Neural progenitor cell (in vitro differentiated cells): ENCODE data around the gene DGKE. TPM values are rescaled to one million over a fixed set of nuclear protein-coding genes. Genes with fewer than 3 reads are reported as not detected.

Experiments used
- DNase-seq: peaks from one replicate; pipeline ENCODE4 v3.0.0-alpha.2; 2016; ENCODE audit warnings: low spot score
- H2AFZ ChIP-seq: fragments of 200-600 bp; sonication (generic); replicated peaks from 2 replicates; pipeline ENCODE4 v1.6.1; 2016; ENCODE audit warnings: antibody characterized with exemption
- H3F3A ChIP-seq: fragments of 200-600 bp; sonication (generic); 2 replicates; pipeline ENCODE4 v1.6.1; 2016; ENCODE audit warnings: antibody characterized with exemption, low read depth
- H3K27ac ChIP-seq: fragments of 200-600 bp; sonication (generic); 2 replicates; pipeline ENCODE4 v1.5.1; 2016; ENCODE audit warnings: mild to moderate bottlenecking
- H3K27me3 ChIP-seq: fragments of 200-600 bp; sonication (generic); 2 replicates; pipeline ENCODE4 v1.6.1; 2016; ENCODE audit warnings: mild to moderate bottlenecking, moderate library complexity
- H3K36me3 ChIP-seq: fragments of 200-600 bp; sonication (generic); 2 replicates; pipeline ENCODE4 v1.5.1; 2016
- H3K4me1 ChIP-seq: fragments of 200-600 bp; sonication (generic); 2 replicates; pipeline ENCODE4 v1.6.1; 2016; ENCODE audit warnings: mixed run types
- H3K4me2 ChIP-seq: fragments of 200-600 bp; sonication (generic); 2 replicates; pipeline ENCODE4 v1.6.1; 2016
- H3K4me3 ChIP-seq: fragments of 200-600 bp; sonication (generic); 2 replicates; pipeline ENCODE4 v1.5.1; 2016
- H3K79me2 ChIP-seq: fragments of 200-600 bp; sonication (generic); 2 replicates; pipeline ENCODE4 v1.6.1; 2016; ENCODE audit warnings: low read depth
- H3K9ac ChIP-seq: fragments of 200-600 bp; sonication (generic); 2 replicates; pipeline ENCODE4 v1.6.1; 2016
- H3K9me3 ChIP-seq: fragments of 200-600 bp; sonication (generic); 2 replicates; pipeline ENCODE4 v1.5.1; 2016; ENCODE audit warnings: low read depth
- H4K20me1 ChIP-seq: fragments of 200-600 bp; sonication (generic); 2 replicates; pipeline ENCODE4 v1.6.1; 2016; ENCODE audit warnings: low read depth
- H3K27ac Mint-ChIP-seq: 3 replicates; pipeline ENCODE4 v1.8.0; 2021; ENCODE audit warnings: mixed read lengths
- H3K27me3 Mint-ChIP-seq: 2 replicates; pipeline ENCODE4 v1.8.0; 2022; ENCODE audit warnings: low read depth, mild to moderate bottlenecking, inconsistent platforms, moderate library complexity, mixed read lengths; ENCODE audit not compliant: insufficient read depth
- H3K36me3 Mint-ChIP-seq: 3 replicates; pipeline ENCODE4 v1.8.0; 2021; ENCODE audit warnings: mixed read lengths
- H3K4me1 Mint-ChIP-seq: 3 replicates; pipeline ENCODE4 v1.8.0; 2021; ENCODE audit warnings: mixed read lengths
- H3K4me3 Mint-ChIP-seq: 3 replicates; pipeline ENCODE4 v1.8.0; 2021; ENCODE audit warnings: mild to moderate bottlenecking, moderate library complexity, mixed read lengths
- H3K9me3 Mint-ChIP-seq: 3 replicates; pipeline ENCODE4 v1.8.0; 2020; ENCODE audit warnings: mixed read lengths
- EZH2 ChIP-seq: fragments of 200-600 bp; sonication (generic); IDR thresholded peaks from 2 replicates; pipeline ENCODE4 v1.6.1; 2017; ENCODE audit warnings: antibody characterized with exemption, mild to moderate bottlenecking, moderate library complexity
- EZH2phosphoT487 ChIP-seq: fragments of 200-600 bp; sonication (generic); IDR thresholded peaks from 2 replicates; pipeline ENCODE4 v1.6.1; 2017; ENCODE audit warnings: antibody characterized with exemption
- total RNA-seq: library from RNA; depleted of rRNA; stranded (reverse); fragments of >200 nt; gene quantifications from 2 replicates; pipeline ENCODE4 v1.2.3, GENCODE V29; 2015; ENCODE audit warnings: low replicate concordance
- TF ChIP-seq, protein P1 (sequence below): fragments of 200-600 bp; sonication (generic); IDR thresholded peaks from 2 replicates; pipeline ENCODE4 v1.5.1; 2017; ENCODE audit warnings: antibody characterized with exemption, mild to moderate bottlenecking

DGKE gene
- total RNA-seq, 1 donor from 2014 or later, result 7.5 TPM

DNA sequence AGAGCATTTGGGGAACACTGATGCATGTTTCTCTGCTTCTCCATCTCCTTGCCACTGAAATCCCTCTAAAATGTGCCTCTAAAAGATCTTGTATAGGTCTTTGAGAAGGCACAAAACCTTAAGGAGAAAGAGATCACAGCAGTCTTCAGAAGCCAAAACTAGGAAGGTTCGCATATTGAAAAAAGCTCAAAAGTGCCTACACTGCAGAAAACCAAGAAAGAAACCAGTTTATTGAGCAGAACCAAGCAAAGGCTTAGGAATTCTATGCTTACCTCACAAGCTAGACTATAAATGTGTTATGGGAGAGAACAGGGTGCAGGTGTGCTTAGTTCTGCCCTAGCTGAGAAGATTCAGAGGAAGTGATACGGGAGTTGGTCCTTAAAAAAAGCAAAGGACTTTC is 16.6 kb downstream of the DGKE start:
- Histone ChIP-seq H2AFZ (no peak overlapping the region), H3K9me3 (no peaks in the 10 kb centered on the region), H4K20me1 (no peaks in the 10 kb centered on the region), H3K27ac (no peak overlapping the region), H3K79me2 (no peaks in the 10 kb centered on the region), H3K4me1 (no peaks in the 10 kb centered on the region), H3K27me3 (no peaks in the 10 kb centered on the region), H3F3A (no peaks in the 10 kb centered on the region), H3K4me3 (no peak overlapping the region), H3K36me3 (no peaks in the 10 kb centered on the region), H3K9ac (no peak overlapping the region), H3K4me2 (no peak overlapping the region)
- no peak overlapping the region for H3K4me3 Mint-ChIP-seq
- H3K36me3 Mint-ChIP-seq, result peaks cover 6% of the 10 kb centered on the region
- no peaks in the 10 kb centered on the region for H3K27me3 Mint-ChIP-seq
- H3K4me1 Mint-ChIP-seq, result no peaks in the 10 kb centered on the region
- H3K9me3 Mint-ChIP-seq, result no peaks in the 10 kb centered on the region
- no peak overlapping the region for H3K27ac Mint-ChIP-seq
- DNase-seq, result no peak
- TF ChIP-seq EZH2phosphoT487 (no peak), EZH2 (no peak)
- TF ChIP-seq, protein P1, sequence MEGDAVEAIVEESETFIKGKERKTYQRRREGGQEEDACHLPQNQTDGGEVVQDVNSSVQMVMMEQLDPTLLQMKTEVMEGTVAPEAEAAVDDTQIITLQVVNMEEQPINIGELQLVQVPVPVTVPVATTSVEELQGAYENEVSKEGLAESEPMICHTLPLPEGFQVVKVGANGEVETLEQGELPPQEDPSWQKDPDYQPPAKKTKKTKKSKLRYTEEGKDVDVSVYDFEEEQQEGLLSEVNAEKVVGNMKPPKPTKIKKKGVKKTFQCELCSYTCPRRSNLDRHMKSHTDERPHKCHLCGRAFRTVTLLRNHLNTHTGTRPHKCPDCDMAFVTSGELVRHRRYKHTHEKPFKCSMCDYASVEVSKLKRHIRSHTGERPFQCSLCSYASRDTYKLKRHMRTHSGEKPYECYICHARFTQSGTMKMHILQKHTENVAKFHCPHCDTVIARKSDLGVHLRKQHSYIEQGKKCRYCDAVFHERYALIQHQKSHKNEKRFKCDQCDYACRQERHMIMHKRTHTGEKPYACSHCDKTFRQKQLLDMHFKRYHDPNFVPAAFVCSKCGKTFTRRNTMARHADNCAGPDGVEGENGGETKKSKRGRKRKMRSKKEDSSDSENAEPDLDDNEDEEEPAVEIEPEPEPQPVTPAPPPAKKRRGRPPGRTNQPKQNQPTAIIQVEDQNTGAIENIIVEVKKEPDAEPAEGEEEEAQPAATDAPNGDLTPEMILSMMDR, result no peak

DNA sequence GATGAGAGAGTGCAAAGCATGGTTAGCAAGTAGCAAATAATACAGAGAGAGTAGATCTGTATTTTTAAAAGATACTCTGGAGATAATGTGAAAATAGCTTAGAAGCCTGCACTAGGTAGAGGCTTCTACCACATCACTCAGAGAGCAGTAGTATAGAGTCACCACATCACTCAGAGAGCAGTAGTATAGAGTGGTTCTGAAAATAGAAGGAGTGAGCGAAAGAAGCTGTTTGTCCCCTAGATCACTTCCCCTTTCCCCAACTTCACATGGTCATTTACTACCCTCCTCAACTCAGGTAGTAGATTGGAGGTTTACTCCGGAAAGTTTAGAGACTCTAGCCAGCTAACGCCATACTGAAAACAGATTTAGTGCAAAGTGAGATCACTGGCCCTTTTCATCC is 17.1 kb downstream of the DGKE start:
- Histone ChIP-seq H3K9me3 (no peaks in the 10 kb centered on the region), H3K27ac (no peak overlapping the region), H3K79me2 (no peaks in the 10 kb centered on the region), H3K4me3 (no peak overlapping the region), H3K4me1 (no peaks in the 10 kb centered on the region), H3K27me3 (no peaks in the 10 kb centered on the region), H3K36me3 (no peaks in the 10 kb centered on the region), H3F3A (no peaks in the 10 kb centered on the region), H2AFZ (no peak overlapping the region), H3K9ac (no peak overlapping the region), H3K4me2 (no peak overlapping the region), H4K20me1 (no peaks in the 10 kb centered on the region)
- DNase-seq, result no peak
- H3K9me3 Mint-ChIP-seq, result no peaks in the 10 kb centered on the region
- H3K4me3 Mint-ChIP-seq, result no peak overlapping the region
- TF ChIP-seq EZH2 (no peak), EZH2phosphoT487 (no peak)
- TF ChIP-seq, protein P1, result no peak
- no peaks in the 10 kb centered on the region for H3K4me1 Mint-ChIP-seq
- H3K27me3 Mint-ChIP-seq, result no peaks in the 10 kb centered on the region
- no peak overlapping the region for H3K27ac Mint-ChIP-seq
- peaks cover 6% of the 10 kb centered on the region for H3K36me3 Mint-ChIP-seq

DNA sequence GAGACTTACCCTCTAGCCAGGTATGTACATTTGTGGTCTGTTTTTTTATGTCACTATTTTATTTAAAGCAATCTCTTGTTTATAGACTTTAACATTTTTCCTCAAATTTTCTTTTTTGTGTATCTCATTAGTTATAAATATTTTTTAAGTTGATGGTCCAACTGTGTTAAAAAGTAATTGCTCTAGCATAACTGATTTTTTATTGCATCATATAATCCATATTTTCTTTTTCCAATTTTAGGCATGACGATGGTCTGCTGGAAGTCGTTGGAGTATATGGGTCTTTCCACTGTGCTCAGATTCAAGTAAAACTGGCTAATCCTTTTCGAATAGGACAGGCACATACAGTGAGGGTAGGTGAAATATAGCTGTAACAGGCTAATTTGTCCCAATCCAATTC is 27.9 kb downstream of the DGKE start:
- H4K20me1 ChIP-seq, result no peaks in the 10 kb centered on the region
- no peak overlapping the region for H3K4me3 ChIP-seq
- no peaks in the 10 kb centered on the region for H3K36me3 ChIP-seq
- DNase-seq, result no peak
- no peaks in the 10 kb centered on the region for H3K27me3 ChIP-seq
- TF ChIP-seq, protein P1, result no peak
- no peak for TF ChIP-seq EZH2phosphoT487
- TF ChIP-seq EZH2, result no peak
- Mint-ChIP-seq H3K4me3 (no peak overlapping the region), H3K36me3 (peaks cover 9% of the 10 kb centered on the region), H3K27ac (no peak overlapping the region), H3K4me1 (peaks cover 4% of the 10 kb centered on the region), H3K27me3 (no peaks in the 10 kb centered on the region), H3K9me3 (no peaks in the 10 kb centered on the region)
- H3F3A ChIP-seq, result no peaks in the 10 kb centered on the region
- no peak overlapping the region for H3K27ac ChIP-seq
- H3K4me2 ChIP-seq, result no peak overlapping the region
- no peaks in the 10 kb centered on the region for H3K79me2 ChIP-seq
- H2AFZ ChIP-seq, result no peak overlapping the region
- no peak overlapping the region for H3K9ac ChIP-seq
- H3K4me1 ChIP-seq, result no peaks in the 10 kb centered on the region
- no peaks in the 10 kb centered on the region for H3K9me3 ChIP-seq
